Heart left ventricle (tissue), 13 donors: Measurements from ENCODE around the gene TFAP2B.

ENCODE experiments used
- POLR2A ChIP-seq, 2 donors: fragments of 450-650 bp; IDR thresholded peaks; one replicate each; pipeline ENCODE4 v1.6.1; 2017; ENCODE audit warnings: antibody characterized with exemption in 2 of 2, mild to moderate bottlenecking in 2 of 2, moderate library complexity in 2 of 2
- TF ChIP-seq, protein P1 (sequence below), 12 donors: fragments of 200-600 bp; sonication (generic) in 4 of 12; IDR thresholded peaks; one replicate each; pipeline versions ENCODE4 v1.5.0 to v1.8.0; 2018 to 2022; ENCODE audit warnings: antibody characterized with exemption in 12 of 12, mild to moderate bottlenecking in 5 of 12
- donor health status: ischemic (EF 13 %, LVEDD 7.1; RV severe dilation, severe dysfunction).
- donor health status: DM: no; HTN: yes; CAD: no.
- donor health status: DM: no; HTN: no; CAD: no.
- donor health status: ischemic (EF 25% LVEDD 6.9; RV normal size, moderate dysfunction).
- donor health status: ischemic (EF 25% LVEDD 5.7; RV mildly dilated, moderate dysfunction).
- donor health status: ischemic (EF 35%, LVEDD 5.7; RV mildly dilated, moderate dysfunction).
- donor health status: nonischemic (EF 11% LVEDD 7.7; RV severe dilation, severe dysfunction).
- donor health status: DM: yes; HTN: yes; CAD: no.
- donor health status: PGD.
- donor health status: ischemic (EF 29% LVEDD 5.4; RV normal size, mild dysfunction).
- donor health status: nonischemic (EF 23%, LVEDD 6.1; RV moderate dilation, normal function).

DNA sequence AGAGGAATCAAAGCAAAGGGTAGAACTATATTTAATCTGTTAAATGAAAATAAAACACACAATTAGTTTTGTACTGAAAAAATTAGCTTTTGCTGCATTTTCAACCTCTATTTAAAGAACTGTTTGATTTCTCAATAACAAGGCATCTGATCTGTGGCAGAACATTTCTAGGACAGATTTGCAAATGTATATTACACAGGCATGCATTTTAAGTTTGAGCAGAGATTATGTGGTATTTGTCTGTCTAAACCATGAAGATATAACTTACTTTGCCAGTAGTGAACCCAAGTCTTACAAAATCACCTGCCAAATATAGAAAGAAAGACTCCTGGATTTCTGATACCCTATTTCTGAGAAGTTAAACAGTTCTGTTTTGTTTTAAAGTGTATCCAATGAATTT lies 71.9 kb downstream of the TFAP2B start:
- TF ChIP-seq, protein P1, sequence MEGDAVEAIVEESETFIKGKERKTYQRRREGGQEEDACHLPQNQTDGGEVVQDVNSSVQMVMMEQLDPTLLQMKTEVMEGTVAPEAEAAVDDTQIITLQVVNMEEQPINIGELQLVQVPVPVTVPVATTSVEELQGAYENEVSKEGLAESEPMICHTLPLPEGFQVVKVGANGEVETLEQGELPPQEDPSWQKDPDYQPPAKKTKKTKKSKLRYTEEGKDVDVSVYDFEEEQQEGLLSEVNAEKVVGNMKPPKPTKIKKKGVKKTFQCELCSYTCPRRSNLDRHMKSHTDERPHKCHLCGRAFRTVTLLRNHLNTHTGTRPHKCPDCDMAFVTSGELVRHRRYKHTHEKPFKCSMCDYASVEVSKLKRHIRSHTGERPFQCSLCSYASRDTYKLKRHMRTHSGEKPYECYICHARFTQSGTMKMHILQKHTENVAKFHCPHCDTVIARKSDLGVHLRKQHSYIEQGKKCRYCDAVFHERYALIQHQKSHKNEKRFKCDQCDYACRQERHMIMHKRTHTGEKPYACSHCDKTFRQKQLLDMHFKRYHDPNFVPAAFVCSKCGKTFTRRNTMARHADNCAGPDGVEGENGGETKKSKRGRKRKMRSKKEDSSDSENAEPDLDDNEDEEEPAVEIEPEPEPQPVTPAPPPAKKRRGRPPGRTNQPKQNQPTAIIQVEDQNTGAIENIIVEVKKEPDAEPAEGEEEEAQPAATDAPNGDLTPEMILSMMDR (IDR thresholded peaks at IDR 0.05) = no peak
- TF ChIP-seq POLR2A (IDR thresholded peaks at IDR 0.05) = no peak
